GM12873 (cell line): ENCODE data around the gene TLE3.

Source experiments
- CTCF ChIP-seq: IDR thresholded peaks from 2 replicates; pipeline ENCODE4 v1.5.1; 2012; ENCODE audit warnings: low read depth, mild to moderate bottlenecking, moderate library complexity, low read length, control low read depth; ENCODE audit not compliant: insufficient read depth; ENCODE audit errors: missing control alignments

Gene TLE3

GRCh38 chr15:70111203-70112073 lies 13.7 kb upstream of the TLE3 start:
- no peak for TF ChIP-seq CTCF

- no peak for TF ChIP-seq CTCF
Measured at GRCh38 chr15:70109978-70110377, 12.3 kb upstream of the TLE3 start.

- TF ChIP-seq CTCF: no peak
Measured at GRCh38 chr15:70109531-70109930, 11.8 kb upstream of the TLE3 start.

- TF ChIP-seq CTCF: no peak
Measured at GRCh38 chr15:70103880-70104626, 6.3 kb upstream of the TLE3 start.

GRCh38 chr15:70102827-70103226 lies 5.1 kb upstream of the TLE3 start:
- no peak for TF ChIP-seq CTCF

- no peak for TF ChIP-seq CTCF
Measured at GRCh38 chr15:70101459-70102113, 3.9 kb upstream of the TLE3 start.
